ENCODE data around the gene ARHGAP42.

- TF ChIP-seq, protein P1, sequence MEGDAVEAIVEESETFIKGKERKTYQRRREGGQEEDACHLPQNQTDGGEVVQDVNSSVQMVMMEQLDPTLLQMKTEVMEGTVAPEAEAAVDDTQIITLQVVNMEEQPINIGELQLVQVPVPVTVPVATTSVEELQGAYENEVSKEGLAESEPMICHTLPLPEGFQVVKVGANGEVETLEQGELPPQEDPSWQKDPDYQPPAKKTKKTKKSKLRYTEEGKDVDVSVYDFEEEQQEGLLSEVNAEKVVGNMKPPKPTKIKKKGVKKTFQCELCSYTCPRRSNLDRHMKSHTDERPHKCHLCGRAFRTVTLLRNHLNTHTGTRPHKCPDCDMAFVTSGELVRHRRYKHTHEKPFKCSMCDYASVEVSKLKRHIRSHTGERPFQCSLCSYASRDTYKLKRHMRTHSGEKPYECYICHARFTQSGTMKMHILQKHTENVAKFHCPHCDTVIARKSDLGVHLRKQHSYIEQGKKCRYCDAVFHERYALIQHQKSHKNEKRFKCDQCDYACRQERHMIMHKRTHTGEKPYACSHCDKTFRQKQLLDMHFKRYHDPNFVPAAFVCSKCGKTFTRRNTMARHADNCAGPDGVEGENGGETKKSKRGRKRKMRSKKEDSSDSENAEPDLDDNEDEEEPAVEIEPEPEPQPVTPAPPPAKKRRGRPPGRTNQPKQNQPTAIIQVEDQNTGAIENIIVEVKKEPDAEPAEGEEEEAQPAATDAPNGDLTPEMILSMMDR (IDR thresholded peaks at IDR 0.05; ENCODE audit: insufficient read depth, low read length): no peak
- TF ChIP-seq POLR2AphosphoS5 (IDR thresholded peaks at IDR 0.05; ENCODE audit: low read depth) (no peak), GABPA (IDR thresholded peaks at IDR 0.05; ENCODE audit: low read depth) (no peak), SPI1 (IDR thresholded peaks at IDR 0.05; ENCODE audit: borderline replicate concordance, low read depth) (no peak)
- TF ChIP-seq, protein P2, sequence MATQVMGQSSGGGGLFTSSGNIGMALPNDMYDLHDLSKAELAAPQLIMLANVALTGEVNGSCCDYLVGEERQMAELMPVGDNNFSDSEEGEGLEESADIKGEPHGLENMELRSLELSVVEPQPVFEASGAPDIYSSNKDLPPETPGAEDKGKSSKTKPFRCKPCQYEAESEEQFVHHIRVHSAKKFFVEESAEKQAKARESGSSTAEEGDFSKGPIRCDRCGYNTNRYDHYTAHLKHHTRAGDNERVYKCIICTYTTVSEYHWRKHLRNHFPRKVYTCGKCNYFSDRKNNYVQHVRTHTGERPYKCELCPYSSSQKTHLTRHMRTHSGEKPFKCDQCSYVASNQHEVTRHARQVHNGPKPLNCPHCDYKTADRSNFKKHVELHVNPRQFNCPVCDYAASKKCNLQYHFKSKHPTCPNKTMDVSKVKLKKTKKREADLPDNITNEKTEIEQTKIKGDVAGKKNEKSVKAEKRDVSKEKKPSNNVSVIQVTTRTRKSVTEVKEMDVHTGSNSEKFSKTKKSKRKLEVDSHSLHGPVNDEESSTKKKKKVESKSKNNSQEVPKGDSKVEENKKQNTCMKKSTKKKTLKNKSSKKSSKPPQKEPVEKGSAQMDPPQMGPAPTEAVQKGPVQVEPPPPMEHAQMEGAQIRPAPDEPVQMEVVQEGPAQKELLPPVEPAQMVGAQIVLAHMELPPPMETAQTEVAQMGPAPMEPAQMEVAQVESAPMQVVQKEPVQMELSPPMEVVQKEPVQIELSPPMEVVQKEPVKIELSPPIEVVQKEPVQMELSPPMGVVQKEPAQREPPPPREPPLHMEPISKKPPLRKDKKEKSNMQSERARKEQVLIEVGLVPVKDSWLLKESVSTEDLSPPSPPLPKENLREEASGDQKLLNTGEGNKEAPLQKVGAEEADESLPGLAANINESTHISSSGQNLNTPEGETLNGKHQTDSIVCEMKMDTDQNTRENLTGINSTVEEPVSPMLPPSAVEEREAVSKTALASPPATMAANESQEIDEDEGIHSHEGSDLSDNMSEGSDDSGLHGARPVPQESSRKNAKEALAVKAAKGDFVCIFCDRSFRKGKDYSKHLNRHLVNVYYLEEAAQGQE (IDR thresholded peaks at IDR 0.05; ENCODE audit: insufficient replicate concordance, low read depth): no peak
Observed at GRCh38 chr11:100671471-100671870, 15.6 kb upstream of the ARHGAP42 start.

All from HL-60 (cell line).